ENCODE data around the gene SYNDIG1L. TPM values are rescaled to one million over a fixed set of nuclear protein-coding genes. Genes with fewer than 3 reads are reported as not detected.

Gene SYNDIG1L
- total RNA-seq, 1 experiment from 2014 or later: 0.29 TPM

- Mint-ChIP-seq H3K4me1 (ENCODE audit: low read depth, unreplicated experiment) (no peaks in the 10 kb centered on the region), H3K9me3 (ENCODE audit: unreplicated experiment) (no peaks in the 10 kb centered on the region), H3K4me3 (ENCODE audit: unreplicated experiment) (no peak overlapping the region), H3K36me3 (ENCODE audit: insufficient read depth, unreplicated experiment) (no peaks in the 10 kb centered on the region), H3K27me3 (ENCODE audit: insufficient read depth, unreplicated experiment) (no peaks in the 10 kb centered on the region), H3K27ac (ENCODE audit: unreplicated experiment) (no peak overlapping the region)
- DNase-seq: peak; percentile 84 to 86
- Histone ChIP-seq H3K4me1 (no peaks in the 10 kb centered on the region; the same call in 1 of the 2 replicates), H3K36me3 (ENCODE audit: control insufficient read depth, insufficient read depth, low read length) (no peaks in the 10 kb centered on the region), H3K9me3 (no peaks in the 10 kb centered on the region), H3K27me3 (replicated peaks; ENCODE audit: control insufficient read depth, insufficient read depth, low read length) (no peaks in the 10 kb centered on the region), H3K4me3 (ENCODE audit: low read depth, low read length) (no peak overlapping the region)
- POLR2A ChIA-PET: no interaction called here
- CTCF ChIA-PET: no interaction called here
- peak; percentile 91 to 92 for TF ChIP-seq CTCF (IDR thresholded peaks at IDR 0.05; ENCODE audit: insufficient read depth in 1 of 2, low read depth in 1 of 2, low read length in 1 of 2, severe bottlenecking in 1 of 2, unreplicated experiment in 1 of 2)
- intact Hi-C loops (cut with micrococcal nuclease; ENCODE audit: unreplicated experiment): loop anchor here (1.0 to 10.0 kb wide), 4 partner anchors 37 to 130 kb away; no protein-coding TSS in a partner anchor
- BruUV-seq (replicated peaks): no TSS peak
Observed at GRCh38 chr14:74362361-74362915, 63.6 kb downstream of the SYNDIG1L start.

DNA sequence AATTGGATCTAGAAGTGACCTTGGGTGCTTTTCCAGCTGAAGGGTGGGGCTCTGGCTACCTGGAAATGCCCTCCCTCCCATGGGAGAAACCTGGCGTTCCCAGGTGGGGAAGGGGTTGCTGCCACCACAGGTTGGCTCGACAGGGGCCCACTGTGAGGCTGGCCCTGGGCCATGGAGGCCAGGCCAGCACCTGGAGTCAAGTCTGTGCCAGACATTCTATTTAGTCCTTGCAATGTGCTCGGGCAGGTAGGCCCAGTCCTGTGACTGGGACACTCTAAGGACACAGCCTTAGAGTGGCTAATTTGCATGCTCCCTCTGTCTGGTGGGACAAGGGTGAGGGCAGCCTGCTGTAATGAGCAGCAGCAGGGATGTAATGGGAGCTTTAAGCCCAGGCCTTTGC is 65.8 kb downstream of the SYNDIG1L start:
- H3K4me3 Mint-ChIP-seq (ENCODE audit: unreplicated experiment): no peak overlapping the region
- H3K36me3 ChIP-seq (ENCODE audit: control insufficient read depth, insufficient read depth, low read length): no peaks in the 10 kb centered on the region
- no peaks in the 10 kb centered on the region for H3K4me1 Mint-ChIP-seq (ENCODE audit: low read depth, unreplicated experiment)
- no peak overlapping the region for H3K4me3 ChIP-seq (ENCODE audit: low read depth, low read length)
- no peak for TF ChIP-seq CTCF (IDR thresholded peaks at IDR 0.05; ENCODE audit: insufficient read depth in 1 of 2, low read depth in 1 of 2, low read length in 1 of 2, severe bottlenecking in 1 of 2, unreplicated experiment in 1 of 2)
- DNase-seq: no peak
- CTCF ChIA-PET: no interaction called here
- POLR2A ChIA-PET: no interaction called here
- H3K27me3 Mint-ChIP-seq (ENCODE audit: insufficient read depth, unreplicated experiment): no peaks in the 10 kb centered on the region
- no peaks in the 10 kb centered on the region; the same call in 1 of the 2 replicates for H3K4me1 ChIP-seq
- intact Hi-C loops (cut with micrococcal nuclease; ENCODE audit: unreplicated experiment): loop anchor here (10.0 kb wide), 1 partner anchor 75 kb away; no protein-coding TSS in a partner anchor
- no TSS peak for BruUV-seq (replicated peaks)
- H3K27me3 ChIP-seq (replicated peaks; ENCODE audit: control insufficient read depth, insufficient read depth, low read length): no peaks in the 10 kb centered on the region
- H3K9me3 ChIP-seq: no peaks in the 10 kb centered on the region
- H3K27ac Mint-ChIP-seq (ENCODE audit: unreplicated experiment): no peak overlapping the region
- no peaks in the 10 kb centered on the region for H3K36me3 Mint-ChIP-seq (ENCODE audit: insufficient read depth, unreplicated experiment)
- H3K9me3 Mint-ChIP-seq (ENCODE audit: unreplicated experiment): no peaks in the 10 kb centered on the region

- Mint-ChIP-seq H3K27ac (ENCODE audit: unreplicated experiment) (no peak overlapping the region), H3K9me3 (ENCODE audit: unreplicated experiment) (no peaks in the 10 kb centered on the region), H3K4me3 (ENCODE audit: unreplicated experiment) (no peak overlapping the region), H3K36me3 (ENCODE audit: insufficient read depth, unreplicated experiment) (no peaks in the 10 kb centered on the region), H3K27me3 (ENCODE audit: insufficient read depth, unreplicated experiment) (no peaks in the 10 kb centered on the region), H3K4me1 (ENCODE audit: low read depth, unreplicated experiment) (no peaks in the 10 kb centered on the region)
- no peak for DNase-seq
- no TSS peak for BruUV-seq (replicated peaks)
- Histone ChIP-seq H3K4me3 (ENCODE audit: low read depth, low read length) (no peak overlapping the region), H3K27me3 (replicated peaks; ENCODE audit: control insufficient read depth, insufficient read depth, low read length) (no peaks in the 10 kb centered on the region), H3K9me3 (no peaks in the 10 kb centered on the region), H3K4me1 (no peaks in the 10 kb centered on the region; the same call in 1 of the 2 replicates), H3K36me3 (ENCODE audit: control insufficient read depth, insufficient read depth, low read length) (no peaks in the 10 kb centered on the region)
- intact Hi-C loops (cut with micrococcal nuclease; ENCODE audit: unreplicated experiment): no loop called here
- POLR2A ChIA-PET: no interaction called here
- TF ChIP-seq CTCF (IDR thresholded peaks at IDR 0.05; ENCODE audit: insufficient read depth in 1 of 2, low read depth in 1 of 2, low read length in 1 of 2, severe bottlenecking in 1 of 2, unreplicated experiment in 1 of 2): no peak
- CTCF ChIA-PET: no interaction called here
Observed at GRCh38 chr14:74358176-74358829, 67.7 kb downstream of the SYNDIG1L start.

All from Caco-2 (cell line).